ENCODE measurements around the gene PITRM1. TPM values are rescaled to one million over a fixed set of nuclear protein-coding genes. Genes with fewer than 3 reads are reported as not detected.

PITRM1 gene
- total RNA-seq, 2 donors from 2014 or later: 70.4 to 99.9 TPM

DNA sequence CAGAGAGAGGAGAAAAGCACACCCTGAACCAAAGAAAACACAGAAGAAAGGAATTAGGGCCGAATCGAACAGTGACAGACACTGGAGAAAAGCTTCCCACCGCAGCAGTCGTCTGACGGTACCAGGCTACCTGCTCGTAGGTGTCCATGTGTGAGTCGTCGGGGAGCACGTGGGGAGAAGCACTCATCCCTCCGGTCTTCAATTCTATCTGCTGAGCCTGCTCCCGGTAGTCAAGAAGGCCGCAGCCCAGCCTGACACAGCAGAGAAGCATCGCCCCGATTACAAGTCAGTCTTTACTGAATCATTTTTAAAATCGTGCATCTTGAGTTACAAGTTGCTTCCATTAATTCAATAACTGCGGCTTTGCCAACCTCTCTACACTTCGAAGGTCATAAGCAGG is 24.5 kb downstream of the PITRM1 start:
- H3K27ac Mint-ChIP-seq: no peak overlapping the region
- H3K9me3 Mint-ChIP-seq: no peaks in the 10 kb centered on the region
- peaks cover 0 to 8% of the 10 kb centered on the region in 2 donors for H3K4me1 Mint-ChIP-seq (ENCODE audit: low read depth in 2 of 2)
- no peaks in the 10 kb centered on the region for H3K27me3 Mint-ChIP-seq
- H3K4me3 Mint-ChIP-seq: no peak overlapping the region
- ATAC-seq: no peak
- no peak for DNase-seq (ENCODE audit: low spot score)
- peaks cover 10% of the 10 kb centered on the region for H3K36me3 Mint-ChIP-seq

DNA sequence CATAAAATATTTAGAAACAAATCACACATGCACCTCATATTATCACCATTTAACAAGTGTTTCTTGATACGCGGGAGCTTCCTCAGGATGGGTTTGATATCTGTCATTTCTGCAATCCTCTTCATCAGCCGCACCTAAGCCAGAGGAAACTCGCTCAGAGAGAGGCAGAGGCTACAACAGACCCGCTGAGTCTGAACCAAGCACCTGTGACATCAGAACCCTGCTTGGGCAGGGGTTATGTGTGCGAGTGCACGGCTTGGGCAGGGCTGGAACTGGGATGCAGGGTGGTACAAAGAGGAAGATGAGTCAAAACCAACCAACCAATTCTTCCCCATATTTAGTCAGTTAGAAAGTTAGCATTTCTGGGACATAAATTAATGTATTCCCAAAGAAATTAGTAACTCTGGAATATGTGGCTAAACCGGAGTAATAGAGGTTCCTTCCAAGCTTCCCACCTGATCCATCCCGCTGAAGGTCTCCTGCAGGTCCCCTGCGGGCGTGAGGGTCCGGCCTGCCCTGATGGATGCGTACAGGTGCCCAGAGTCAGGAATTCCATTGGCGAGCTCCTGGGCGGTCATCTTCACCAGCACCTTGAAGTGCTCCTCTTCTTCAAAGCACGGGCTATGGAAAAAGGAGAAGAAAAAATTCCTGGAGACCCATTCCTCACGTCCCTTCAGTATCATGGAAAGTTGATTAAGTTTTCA is 25.3 kb downstream of the PITRM1 start:
- no peak for DNase-seq (ENCODE audit: low spot score)
- Mint-ChIP-seq H3K4me3 (no peak overlapping the region), H3K36me3 (peaks cover 10% of the 10 kb centered on the region), H3K9me3 (no peaks in the 10 kb centered on the region), H3K27me3 (no peaks in the 10 kb centered on the region), H3K27ac (no peak overlapping the region), H3K4me1 (ENCODE audit: low read depth in 2 of 2) (peaks cover 0 to 3% of the 10 kb centered on the region in 2 donors)
- ATAC-seq: no peak

DNA sequence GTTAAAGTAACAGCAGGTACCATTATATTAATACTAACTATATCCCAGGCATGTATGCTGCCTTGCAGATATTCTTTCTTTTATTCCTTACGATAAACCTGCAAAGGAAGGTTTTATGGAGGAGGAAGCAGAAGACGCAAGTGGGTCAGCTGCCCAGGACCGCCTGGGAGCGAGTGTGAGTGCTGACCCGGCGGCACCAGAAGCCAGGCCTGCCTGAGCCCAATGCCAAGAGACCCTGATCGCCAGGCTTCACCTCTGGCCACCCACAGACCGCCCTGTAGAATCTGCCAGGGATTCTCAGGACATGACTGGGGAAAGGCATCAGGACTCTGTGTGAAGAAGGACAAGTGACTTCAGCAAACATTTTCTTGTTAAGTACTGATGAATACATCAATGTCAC is 26.3 kb downstream of the PITRM1 start:
- peaks cover 0 to 3% of the 10 kb centered on the region in 2 donors for H3K4me1 Mint-ChIP-seq (ENCODE audit: low read depth in 2 of 2)
- ATAC-seq: no peak
- H3K27me3 Mint-ChIP-seq: no peaks in the 10 kb centered on the region
- no peak overlapping the region for H3K27ac Mint-ChIP-seq
- H3K36me3 Mint-ChIP-seq: peaks cover 10% of the 10 kb centered on the region
- H3K9me3 Mint-ChIP-seq: no peaks in the 10 kb centered on the region
- DNase-seq (ENCODE audit: low spot score): no peak
- H3K4me3 Mint-ChIP-seq: no peak overlapping the region

DNA sequence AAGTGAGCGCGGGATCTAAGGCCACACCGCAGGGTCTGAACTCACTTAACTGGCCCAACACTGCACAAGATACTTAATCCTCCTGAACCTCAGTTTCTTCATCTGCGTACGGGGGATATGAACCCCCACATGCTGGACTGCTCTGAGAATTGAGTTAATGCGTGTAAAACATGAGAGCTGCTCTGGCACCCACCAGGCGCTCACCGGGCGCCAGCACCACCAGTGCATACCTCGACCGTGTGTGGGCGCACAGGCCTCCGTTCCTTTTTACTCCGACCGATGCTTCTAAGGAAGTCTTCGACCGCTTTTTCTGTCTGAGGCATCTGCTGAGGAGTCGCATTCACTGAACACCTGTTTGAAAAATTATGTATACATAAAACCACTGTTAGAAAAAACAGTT is 27.2 kb downstream of the PITRM1 start:
- no peaks in the 10 kb centered on the region for H3K9me3 Mint-ChIP-seq
- H3K4me3 Mint-ChIP-seq: no peak overlapping the region
- ATAC-seq (no peak), DNase-seq (ENCODE audit: low spot score) (no peak)
- H3K4me1 Mint-ChIP-seq (ENCODE audit: low read depth in 2 of 2): peaks cover 0 to 3% of the 10 kb centered on the region in 2 donors
- no peak overlapping the region for H3K27ac Mint-ChIP-seq
- H3K27me3 Mint-ChIP-seq: no peaks in the 10 kb centered on the region
- H3K36me3 Mint-ChIP-seq: peaks cover 10% of the 10 kb centered on the region

DNA sequence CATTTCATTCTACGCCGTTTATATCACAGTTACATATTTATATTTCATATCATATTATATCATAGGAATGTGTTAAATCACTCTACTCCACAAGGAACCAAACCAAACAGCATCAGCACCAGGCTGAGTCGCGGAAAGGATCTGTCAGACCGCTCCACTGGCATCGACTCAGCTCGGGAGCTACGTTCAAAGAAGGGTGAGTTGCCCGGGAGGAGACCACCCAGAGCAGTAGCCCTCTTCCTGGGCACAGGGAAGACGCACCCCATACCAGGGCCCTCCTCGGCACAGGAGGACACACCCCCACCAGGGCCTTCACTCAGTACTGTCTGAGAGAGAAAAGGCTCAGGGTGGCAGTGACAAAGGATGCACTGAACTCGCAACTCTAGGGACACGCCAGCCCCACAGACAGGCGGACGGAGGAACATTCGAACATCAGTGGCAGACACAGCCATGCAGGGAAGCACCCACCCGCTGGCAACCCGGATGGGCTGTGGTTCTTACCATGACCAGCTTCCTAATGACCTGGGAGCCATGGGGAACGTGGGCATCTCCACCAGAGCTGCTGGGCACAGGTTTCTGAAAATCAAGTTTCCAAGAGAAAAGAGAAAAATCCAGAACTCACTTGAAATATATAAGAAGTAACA is 28.7 kb downstream of the PITRM1 start:
- peaks cover 16% of the 10 kb centered on the region for H3K36me3 Mint-ChIP-seq
- H3K9me3 Mint-ChIP-seq: no peaks in the 10 kb centered on the region
- H3K27ac Mint-ChIP-seq: no peak overlapping the region
- no peak for DNase-seq (ENCODE audit: low spot score)
- no peak for ATAC-seq
- no peak overlapping the region for H3K4me3 Mint-ChIP-seq
- no peaks in the 10 kb centered on the region for H3K27me3 Mint-ChIP-seq
- H3K4me1 Mint-ChIP-seq (ENCODE audit: low read depth in 2 of 2): no peaks in the 10 kb centered on the region

DNA sequence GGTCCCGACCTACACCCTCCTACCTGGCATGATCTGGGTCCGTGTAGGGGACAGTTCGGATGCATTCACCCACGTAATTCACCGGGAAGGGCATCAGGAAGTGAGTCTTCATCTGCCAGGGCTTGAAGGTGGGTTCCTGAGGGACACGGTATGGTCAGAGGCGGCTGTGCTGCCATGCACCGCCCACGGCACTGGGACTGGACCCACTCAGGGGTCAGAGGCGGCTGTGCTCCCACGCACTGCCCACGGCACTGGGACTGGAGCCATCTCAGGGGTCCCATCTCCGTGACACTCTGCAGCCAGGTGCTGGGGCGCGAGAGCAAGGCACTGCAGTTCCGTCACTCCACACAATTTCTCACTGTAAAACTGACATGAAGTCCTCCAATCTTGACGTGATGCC is 29.2 kb downstream of the PITRM1 start:
- DNase-seq (ENCODE audit: low spot score) (no peak), ATAC-seq (peak in 1 of 2 donors; percentile 43)
- H3K27ac Mint-ChIP-seq: no peak overlapping the region
- peaks cover 20% of the 10 kb centered on the region for H3K36me3 Mint-ChIP-seq
- H3K4me1 Mint-ChIP-seq (ENCODE audit: low read depth in 2 of 2): no peaks in the 10 kb centered on the region
- no peak overlapping the region for H3K4me3 Mint-ChIP-seq
- no peaks in the 10 kb centered on the region for H3K9me3 Mint-ChIP-seq
- H3K27me3 Mint-ChIP-seq: no peaks in the 10 kb centered on the region

DNA sequence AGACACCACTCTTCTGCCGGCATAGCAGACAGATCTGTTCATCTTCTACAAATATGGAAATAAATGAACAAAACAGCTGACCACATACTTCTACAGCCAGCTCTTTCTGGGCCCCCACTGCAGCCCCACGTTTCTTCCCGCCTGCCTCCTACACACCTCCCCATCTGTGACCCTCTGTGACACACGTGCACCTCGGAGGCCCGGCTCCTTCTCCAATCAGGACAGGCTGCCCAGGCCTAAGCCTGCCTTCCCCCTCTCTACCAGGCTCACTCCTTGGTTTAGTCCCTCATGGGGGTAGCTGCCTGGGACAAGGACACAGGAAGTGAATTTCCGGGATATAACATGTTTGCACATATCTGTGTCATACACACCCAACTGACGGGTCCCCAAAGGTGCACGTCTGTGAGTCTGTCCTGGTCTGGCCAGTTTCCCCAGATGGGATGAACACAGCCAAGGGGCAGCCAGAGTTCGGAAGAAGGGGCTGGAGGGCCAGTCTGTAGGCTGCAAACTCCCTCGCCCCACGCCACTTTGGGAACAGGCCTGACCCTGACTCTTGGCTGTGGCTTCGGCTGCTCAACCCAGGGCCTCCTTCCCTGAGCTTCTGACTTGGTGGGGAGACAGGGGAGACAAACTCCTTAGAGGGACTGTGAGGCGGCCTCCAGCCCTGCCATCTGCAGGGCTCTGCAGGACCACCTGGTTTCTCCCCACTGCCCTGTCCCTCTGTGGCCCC is 30.3 kb downstream of the PITRM1 start:
- H3K4me3 Mint-ChIP-seq: no peak overlapping the region
- no peak overlapping the region for H3K27ac Mint-ChIP-seq
- DNase-seq (ENCODE audit: low spot score) (no peak), ATAC-seq (peak in 1 of 2 donors; percentile 24)
- H3K36me3 Mint-ChIP-seq: peaks cover 14% of the 10 kb centered on the region
- H3K9me3 Mint-ChIP-seq: no peaks in the 10 kb centered on the region
- no peaks in the 10 kb centered on the region for H3K27me3 Mint-ChIP-seq
- no peaks in the 10 kb centered on the region for H3K4me1 Mint-ChIP-seq (ENCODE audit: low read depth in 2 of 2)

DNA sequence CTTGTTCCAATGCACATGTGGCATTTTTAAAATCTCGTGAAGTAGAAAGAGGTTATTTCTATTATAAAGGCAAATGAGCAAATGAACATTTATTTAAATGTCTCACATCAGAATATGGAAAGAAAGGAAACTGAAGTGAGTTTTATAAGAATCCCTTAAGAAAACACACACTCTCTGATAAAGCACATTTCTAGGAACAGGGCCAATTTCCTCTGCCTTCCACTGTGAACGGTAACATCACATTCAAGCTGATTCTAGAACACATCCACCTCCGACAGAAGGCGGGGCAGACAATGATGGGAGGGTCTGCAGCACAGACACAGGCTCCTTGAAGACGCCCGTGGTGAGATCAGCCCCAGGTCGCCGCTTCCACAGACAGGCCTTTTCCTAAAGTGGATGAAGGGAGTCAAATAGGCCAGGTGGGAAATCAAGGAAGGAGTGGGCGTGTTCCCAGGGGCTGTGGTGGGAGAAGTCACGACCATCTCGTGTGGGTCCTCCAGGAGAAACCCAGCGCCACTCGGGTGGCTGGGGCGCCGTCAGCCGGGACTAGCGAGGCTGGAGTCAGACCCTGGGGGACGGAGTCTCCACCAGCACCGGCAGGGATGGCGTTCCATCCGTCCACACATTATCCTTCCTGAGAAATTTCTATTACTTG is 31.1 kb downstream of the PITRM1 start:
- peaks cover 14% of the 10 kb centered on the region for H3K36me3 Mint-ChIP-seq
- ATAC-seq: no peak
- no peak overlapping the region for H3K4me3 Mint-ChIP-seq
- DNase-seq (ENCODE audit: low spot score): no peak
- H3K9me3 Mint-ChIP-seq: no peaks in the 10 kb centered on the region
- H3K27ac Mint-ChIP-seq: no peak overlapping the region
- H3K4me1 Mint-ChIP-seq (ENCODE audit: low read depth in 2 of 2): no peaks in the 10 kb centered on the region
- H3K27me3 Mint-ChIP-seq: no peaks in the 10 kb centered on the region

DNA sequence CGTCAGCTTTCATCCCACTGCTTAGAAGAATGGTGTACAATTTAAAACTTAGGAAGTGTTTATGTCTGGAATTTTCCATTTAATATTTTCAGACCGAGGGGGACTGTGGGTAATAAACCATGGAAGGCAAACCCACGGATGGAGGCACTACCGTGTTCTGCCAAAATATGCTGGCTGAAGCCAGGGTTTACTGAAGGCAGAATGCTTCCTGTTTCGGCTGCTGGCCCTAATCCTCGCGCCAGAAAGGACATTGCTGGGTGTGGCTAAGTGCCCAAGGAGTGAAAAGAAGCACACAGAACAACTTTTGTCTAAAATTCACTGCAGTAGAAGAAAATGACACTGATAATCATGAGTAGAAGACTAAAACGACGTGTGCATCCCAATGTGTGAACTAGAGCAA is 32.3 kb downstream of the PITRM1 start:
- H3K9me3 Mint-ChIP-seq: no peaks in the 10 kb centered on the region
- H3K4me1 Mint-ChIP-seq (ENCODE audit: low read depth in 2 of 2): no peaks in the 10 kb centered on the region
- no peak for DNase-seq (ENCODE audit: low spot score)
- H3K27me3 Mint-ChIP-seq: no peaks in the 10 kb centered on the region
- no peak for ATAC-seq
- H3K4me3 Mint-ChIP-seq: no peak overlapping the region
- no peak overlapping the region for H3K27ac Mint-ChIP-seq
- peaks cover 14% of the 10 kb centered on the region for H3K36me3 Mint-ChIP-seq

DNA sequence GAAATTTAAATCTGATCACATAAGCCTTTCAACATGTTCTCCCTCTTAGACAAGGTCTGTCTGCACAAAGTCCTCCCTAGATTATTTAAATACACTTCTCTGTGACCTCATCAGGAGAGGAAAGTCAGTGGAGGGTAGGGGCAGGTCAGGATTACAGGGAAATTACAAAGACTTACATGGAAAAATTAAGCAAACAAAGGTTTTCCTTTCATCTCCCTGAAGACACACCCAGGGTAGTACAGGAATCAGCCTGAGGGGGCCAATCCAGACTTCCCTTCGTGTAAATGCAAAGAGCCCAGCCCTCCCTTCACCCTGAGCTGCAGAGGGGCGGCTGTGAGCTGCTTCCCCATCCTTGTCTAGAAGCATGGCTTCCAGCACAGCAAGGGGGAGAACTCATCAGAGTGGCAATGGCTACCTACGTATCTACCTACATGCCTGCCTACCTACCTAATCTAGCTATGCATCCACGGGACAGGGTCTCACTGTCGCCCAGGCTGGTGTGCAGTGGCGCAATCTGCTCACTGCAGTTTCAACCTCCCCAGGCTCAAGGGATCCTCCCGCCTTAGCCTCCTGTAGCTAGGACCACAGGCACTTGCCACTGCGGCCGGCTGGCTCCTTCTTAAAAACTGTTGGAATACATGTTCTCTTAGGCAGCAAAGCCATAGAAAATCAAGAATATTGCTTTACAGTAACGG is 33.2 kb downstream of the PITRM1 start:
- ATAC-seq: no peak
- DNase-seq (ENCODE audit: low spot score): no peak
- H3K27ac Mint-ChIP-seq: no peak overlapping the region
- H3K9me3 Mint-ChIP-seq: no peaks in the 10 kb centered on the region
- no peaks in the 10 kb centered on the region for H3K4me1 Mint-ChIP-seq (ENCODE audit: low read depth in 2 of 2)
- H3K27me3 Mint-ChIP-seq: no peaks in the 10 kb centered on the region
- peaks cover 20% of the 10 kb centered on the region for H3K36me3 Mint-ChIP-seq
- H3K4me3 Mint-ChIP-seq: no peak overlapping the region

DNA sequence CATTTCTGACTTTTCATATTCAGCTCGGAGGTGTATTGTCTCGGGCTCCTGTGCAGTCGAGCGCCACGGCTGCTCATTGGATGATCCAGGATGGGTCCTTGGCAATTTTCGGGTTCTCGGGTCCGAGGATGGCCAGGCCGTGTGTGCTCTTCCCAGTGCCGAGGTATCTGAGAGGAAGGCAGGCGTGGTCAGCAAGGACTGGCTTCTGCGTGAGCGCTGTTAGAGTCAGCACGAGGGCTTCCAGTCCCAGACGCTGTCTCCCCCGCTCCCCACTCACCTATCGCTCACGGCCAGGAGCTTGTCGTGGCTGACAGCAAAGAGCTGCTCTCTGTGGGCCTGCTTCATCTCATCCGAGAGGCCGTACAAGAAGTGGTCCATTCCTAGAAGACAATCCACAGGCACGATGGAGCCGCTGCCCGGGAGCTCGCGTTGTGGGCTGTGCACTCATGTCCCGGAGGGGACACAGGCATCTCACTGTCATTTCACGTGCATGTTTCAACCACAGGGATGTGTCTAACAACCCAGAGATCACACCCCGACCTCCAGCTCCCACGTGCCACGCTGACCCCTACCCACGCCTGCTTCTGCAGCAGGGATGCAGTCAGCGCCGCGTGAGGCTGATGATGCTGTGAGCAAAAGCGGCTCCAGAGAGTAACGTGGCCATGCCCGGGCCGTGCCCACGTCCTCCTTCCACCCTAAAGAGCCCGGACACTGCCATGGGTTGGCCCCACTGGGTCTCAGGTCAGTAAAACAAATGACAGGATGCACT is 34.4 kb downstream of the PITRM1 start:
- ATAC-seq (no peak), DNase-seq (ENCODE audit: low spot score) (no peak)
- Mint-ChIP-seq H3K27me3 (no peaks in the 10 kb centered on the region), H3K36me3 (peaks cover 20% of the 10 kb centered on the region), H3K27ac (no peak overlapping the region), H3K4me3 (no peak overlapping the region), H3K4me1 (ENCODE audit: low read depth in 2 of 2) (no peaks in the 10 kb centered on the region), H3K9me3 (no peaks in the 10 kb centered on the region)

DNA sequence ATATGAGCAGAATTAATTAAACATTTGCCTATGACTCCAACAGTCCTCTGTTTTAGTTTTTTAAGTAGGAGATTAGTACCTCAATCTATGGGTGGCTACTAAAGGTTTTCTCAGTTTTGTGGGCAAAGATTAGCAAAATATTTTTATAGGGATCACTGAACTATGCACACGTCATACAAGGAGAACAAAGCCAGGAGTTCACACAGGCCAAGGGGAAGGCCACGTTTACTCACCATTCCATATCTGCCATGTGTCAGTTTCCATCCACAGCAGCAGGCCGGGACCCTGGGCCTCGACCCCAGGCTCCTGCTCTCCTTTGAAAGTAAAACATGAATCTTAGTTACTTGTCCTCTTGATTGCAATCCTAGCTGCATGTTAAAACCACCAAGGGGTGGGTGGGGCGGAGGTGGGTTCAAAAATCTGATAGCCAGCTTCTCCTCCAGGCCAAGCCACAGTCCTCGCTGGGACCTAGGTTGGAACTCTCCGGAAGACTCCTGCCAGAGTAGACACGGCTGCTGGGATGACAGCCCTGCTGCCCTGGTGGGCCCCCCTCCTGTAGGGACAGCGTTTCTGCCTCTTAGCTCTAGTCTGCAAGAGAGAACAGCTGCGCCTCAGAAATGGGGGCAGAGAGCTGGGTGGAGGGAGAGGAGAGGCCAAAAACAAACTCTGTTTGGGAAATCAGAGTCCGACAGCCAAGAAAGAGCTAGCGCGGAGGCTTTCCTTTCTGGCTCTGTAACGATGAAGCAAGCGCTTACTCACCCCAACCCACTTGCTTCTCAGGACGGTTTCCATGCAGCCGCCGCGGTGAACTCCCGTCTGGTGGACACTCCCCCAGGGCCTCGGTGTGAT is 35.6 kb downstream of the PITRM1 start:
- Mint-ChIP-seq H3K9me3 (no peaks in the 10 kb centered on the region), H3K27ac (no peak overlapping the region), H3K4me3 (no peak overlapping the region), H3K4me1 (ENCODE audit: low read depth in 2 of 2) (no peaks in the 10 kb centered on the region), H3K36me3 (peaks cover 21% of the 10 kb centered on the region), H3K27me3 (no peaks in the 10 kb centered on the region)
- DNase-seq (ENCODE audit: low spot score): no peak
- no peak for ATAC-seq

All from natural killer cell treated with Interleukin-12 subunit alpha and Interleukin-12 subunit beta and Interleukin-15 and Interleukin-18, amount 100 ng/mL, for 72 hours (primary cell).